Fibroblast of villous mesenchyme (primary cell): ENCODE data around the gene MXD3. TPM values are rescaled to one million over a fixed set of nuclear protein-coding genes. Genes with fewer than 3 reads are reported as not detected.

Source experiments
- DNase-seq: peaks from one replicate; pipeline ENCODE4 v3.0.0-alpha.2; 2010; ENCODE audit warnings: low read depth
- H3K4me3 ChIP-seq: 2 replicates; pipeline ENCODE4 v1.5.1; 2011; ENCODE audit warnings: low read depth, mild to moderate bottlenecking, low read length
- CTCF ChIP-seq: IDR thresholded peaks from 2 replicates; pipeline ENCODE4 v1.5.1; 2012; ENCODE audit warnings: low read depth, mild to moderate bottlenecking, low read length; ENCODE audit not compliant: insufficient read depth
- total RNA-seq: library from RNA; depleted of rRNA; stranded (reverse); fragments of >200 nt; gene quantifications from 2 replicates; pipeline ENCODE4 v1.2.3, GENCODE V29; 2012

Gene MXD3
- total RNA-seq, 1 donor, result 9.1 TPM

DNA sequence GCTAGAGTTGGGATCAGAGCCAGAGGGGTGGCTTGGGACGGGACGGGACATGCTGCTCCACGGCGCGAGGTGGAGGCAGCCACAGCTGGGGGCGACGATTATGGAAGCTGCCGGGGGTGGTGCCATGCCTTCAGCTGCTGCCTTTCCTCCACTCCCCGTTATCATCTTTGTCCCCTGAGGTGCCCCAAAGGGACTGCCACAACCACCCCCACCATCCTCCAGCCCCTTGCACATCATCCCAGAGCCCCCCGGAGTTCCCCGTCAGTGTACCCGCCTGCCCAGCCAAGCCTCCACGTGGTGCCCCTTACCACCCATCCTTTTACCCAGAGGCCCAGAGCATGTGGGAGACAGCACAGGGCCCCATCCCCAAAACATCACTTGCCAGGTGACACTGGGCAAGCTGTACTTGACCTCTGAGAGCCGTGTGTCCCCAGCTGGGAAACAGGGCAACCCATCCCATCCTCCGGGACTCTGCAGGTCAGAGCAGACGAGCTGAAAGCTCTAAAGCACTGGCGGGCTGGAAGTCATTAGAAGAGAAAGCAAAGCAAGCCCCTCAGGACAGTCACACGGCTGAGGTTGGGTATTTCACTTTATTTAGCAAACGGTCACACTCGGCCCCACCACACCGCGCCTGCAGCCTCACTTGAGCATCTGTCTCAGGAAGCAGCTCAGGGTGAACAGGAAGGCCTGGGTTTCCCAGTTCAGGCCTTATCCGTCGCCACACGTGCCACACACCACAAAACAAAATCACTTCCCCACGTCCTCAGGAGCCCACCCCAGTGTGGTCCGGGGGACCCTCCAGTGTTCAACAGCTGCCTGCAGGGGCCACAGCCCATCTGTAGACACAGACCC lies 19.5 kb upstream of the MXD3 start:
- no peak overlapping the region for H3K4me3 ChIP-seq
- no peak for TF ChIP-seq CTCF
- DNase-seq, result no peak

GRCh38 chr5:177329883-177330282 lies 18.2 kb upstream of the MXD3 start:
- H3K4me3 ChIP-seq, result no peak overlapping the region
- no peak for TF ChIP-seq CTCF
- DNase-seq, result no peak

- TF ChIP-seq CTCF, result no peak
These were observed 17.0 kb upstream of the MXD3 start for GRCh38 chr5:177328545-177329231.

GRCh38 chr5:177327539-177328522 lies 16.1 kb upstream of the MXD3 start:
- peak; percentile 50 for DNase-seq
- no peak for TF ChIP-seq CTCF
- H3K4me3 ChIP-seq, result no peak overlapping the region

More at GRCh38 chr5:177328545-177329231, 17.0 kb upstream of the MXD3 start:
- DNase-seq, result no peak
- H3K4me3 ChIP-seq, result no peak overlapping the region

DNA sequence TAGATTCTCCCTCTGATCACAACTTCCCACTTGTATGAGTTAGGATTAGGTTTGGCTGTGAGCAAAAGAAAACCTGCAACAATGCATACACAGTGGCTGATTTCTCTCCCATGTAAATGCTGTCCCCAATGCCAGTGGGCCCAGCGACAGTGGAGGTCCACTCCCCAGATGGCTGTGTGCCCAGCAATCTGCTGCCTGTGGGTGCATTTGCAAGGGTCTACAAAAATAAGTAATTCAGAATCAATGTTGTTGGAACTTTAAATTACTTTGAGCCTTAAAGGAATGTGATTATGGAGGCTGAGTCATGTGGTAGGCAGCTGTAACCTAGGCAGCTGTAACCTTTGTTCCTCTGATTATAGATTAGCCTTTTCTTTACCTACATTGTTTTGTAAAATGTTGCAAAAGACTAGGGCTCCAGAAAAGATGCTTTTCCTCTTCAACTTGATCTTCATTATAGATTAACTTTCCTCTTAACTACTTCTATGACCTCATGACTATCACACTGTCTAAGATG lies 14.2 kb upstream of the MXD3 start:
- TF ChIP-seq CTCF, result no peak
- no peak overlapping the region for H3K4me3 ChIP-seq
- DNase-seq, result no peak

DNA sequence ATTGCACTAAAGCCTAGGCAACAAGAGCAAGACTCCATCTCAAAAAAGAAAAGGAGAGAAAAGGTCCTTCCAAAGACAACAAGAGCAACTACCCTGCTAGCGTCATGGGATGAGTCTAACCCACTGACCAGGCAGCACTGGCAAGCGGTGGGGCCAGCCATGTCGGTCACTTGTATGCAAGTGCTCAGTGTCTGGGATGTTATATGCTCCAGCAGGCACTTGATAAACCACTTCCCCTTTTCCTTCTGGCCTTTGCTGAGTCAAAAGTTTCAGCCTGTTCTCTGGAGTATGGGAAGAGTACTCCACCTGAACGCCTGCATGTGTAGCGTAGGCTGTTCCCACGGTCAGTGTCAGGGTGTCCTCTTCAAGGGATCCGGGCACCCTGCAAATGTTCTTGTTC lies 9.2 kb upstream of the MXD3 start:
- TF ChIP-seq CTCF, result no peak
- H3K4me3 ChIP-seq, result no peak overlapping the region
- no peak for DNase-seq
